ENCODE data around the gene SORCS3.

DNA sequence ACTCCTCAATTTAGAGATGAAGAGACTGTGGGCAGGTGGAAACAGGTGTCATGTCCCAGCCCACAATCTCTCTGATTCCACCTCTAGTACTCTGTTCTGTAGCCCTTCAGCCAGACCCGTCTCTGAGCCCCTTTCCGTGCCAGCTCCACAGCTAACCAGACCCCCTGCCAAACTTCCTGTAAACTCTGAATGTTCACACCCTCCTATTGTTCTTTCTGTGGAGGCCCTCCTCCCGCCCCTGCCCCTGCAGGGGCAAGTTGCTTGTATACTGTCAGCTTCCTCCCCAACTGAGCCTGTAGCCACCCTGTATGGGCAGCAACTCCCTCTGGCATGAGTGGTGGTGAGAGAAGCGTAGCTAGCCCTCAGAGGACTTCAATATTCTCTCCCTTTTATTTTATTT is 520.7 kb downstream of the SORCS3 start:
- TF ChIP-seq, protein P1, sequence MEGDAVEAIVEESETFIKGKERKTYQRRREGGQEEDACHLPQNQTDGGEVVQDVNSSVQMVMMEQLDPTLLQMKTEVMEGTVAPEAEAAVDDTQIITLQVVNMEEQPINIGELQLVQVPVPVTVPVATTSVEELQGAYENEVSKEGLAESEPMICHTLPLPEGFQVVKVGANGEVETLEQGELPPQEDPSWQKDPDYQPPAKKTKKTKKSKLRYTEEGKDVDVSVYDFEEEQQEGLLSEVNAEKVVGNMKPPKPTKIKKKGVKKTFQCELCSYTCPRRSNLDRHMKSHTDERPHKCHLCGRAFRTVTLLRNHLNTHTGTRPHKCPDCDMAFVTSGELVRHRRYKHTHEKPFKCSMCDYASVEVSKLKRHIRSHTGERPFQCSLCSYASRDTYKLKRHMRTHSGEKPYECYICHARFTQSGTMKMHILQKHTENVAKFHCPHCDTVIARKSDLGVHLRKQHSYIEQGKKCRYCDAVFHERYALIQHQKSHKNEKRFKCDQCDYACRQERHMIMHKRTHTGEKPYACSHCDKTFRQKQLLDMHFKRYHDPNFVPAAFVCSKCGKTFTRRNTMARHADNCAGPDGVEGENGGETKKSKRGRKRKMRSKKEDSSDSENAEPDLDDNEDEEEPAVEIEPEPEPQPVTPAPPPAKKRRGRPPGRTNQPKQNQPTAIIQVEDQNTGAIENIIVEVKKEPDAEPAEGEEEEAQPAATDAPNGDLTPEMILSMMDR (IDR thresholded peaks at IDR 0.05): no peak
- no peak for TF ChIP-seq POLR2A (IDR thresholded peaks at IDR 0.05)

All from right lobe of liver (tissue), 4 donors.